HUES48 (cell line): Measurements from ENCODE around the gene DDX55.

Source experiments
- H3K27ac ChIP-seq: one replicate; pipeline ENCODE4 v1.7.0; 2013; ENCODE audit warnings: low read depth, low read length, inconsistent platforms
- H3K27me3 ChIP-seq: 2 replicates; pipeline ENCODE4 v1.6.1; 2013; ENCODE audit warnings: mild to moderate bottlenecking, low read length; ENCODE audit not compliant: control insufficient read depth, insufficient read depth
- H3K36me3 ChIP-seq: 2 replicates; pipeline ENCODE4 v1.6.1; 2013; ENCODE audit warnings: low read length; ENCODE audit not compliant: control insufficient read depth, insufficient read depth
- H3K4me1 ChIP-seq: 2 replicates; pipeline ENCODE4 v1.6.1; 2013; ENCODE audit warnings: mild to moderate bottlenecking, low read length; ENCODE audit not compliant: control insufficient read depth, insufficient read depth
- H3K4me3 ChIP-seq: 2 replicates; pipeline ENCODE4 v1.5.1; 2013; ENCODE audit warnings: mild to moderate bottlenecking, low read depth, low read length
- H3K9ac ChIP-seq: 2 replicates; pipeline ENCODE4 v1.6.1; 2013; ENCODE audit warnings: mild to moderate bottlenecking, low read depth, low read length, moderate library complexity
- H3K9me3 ChIP-seq: 2 replicates; pipeline ENCODE4 v1.6.1; 2013; ENCODE audit warnings: low read length; ENCODE audit not compliant: control insufficient read depth, insufficient read depth

Gene DDX55

DNA sequence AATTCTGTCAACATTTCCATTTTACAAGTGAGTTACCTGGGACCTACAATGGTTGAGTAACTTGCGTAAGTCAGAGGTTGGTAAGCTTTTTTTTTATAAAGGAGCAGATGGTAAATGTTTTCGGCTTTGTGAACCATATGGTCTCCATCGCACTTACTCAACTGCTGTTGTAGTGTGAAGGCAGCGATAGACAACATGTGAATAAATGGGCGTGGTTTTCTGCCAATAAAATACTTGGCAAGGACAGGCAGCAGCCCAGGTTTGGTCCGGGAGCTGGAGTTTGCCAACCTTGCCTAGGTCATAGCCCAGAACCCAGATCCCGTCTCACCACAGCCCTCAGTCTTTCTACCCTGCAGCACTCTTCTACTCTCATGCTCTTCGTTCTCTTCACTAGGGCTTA, 6.3 kb downstream of the DDX55 start:
- Histone ChIP-seq H3K4me3 (no peak overlapping the region), H3K4me1 (no peaks in the 10 kb centered on the region), H3K27me3 (no peaks in the 10 kb centered on the region), H3K9me3 (no peaks in the 10 kb centered on the region), H3K27ac (no peak overlapping the region), H3K36me3 (peaks cover 93% of the 10 kb centered on the region), H3K9ac (no peak overlapping the region)

DNA sequence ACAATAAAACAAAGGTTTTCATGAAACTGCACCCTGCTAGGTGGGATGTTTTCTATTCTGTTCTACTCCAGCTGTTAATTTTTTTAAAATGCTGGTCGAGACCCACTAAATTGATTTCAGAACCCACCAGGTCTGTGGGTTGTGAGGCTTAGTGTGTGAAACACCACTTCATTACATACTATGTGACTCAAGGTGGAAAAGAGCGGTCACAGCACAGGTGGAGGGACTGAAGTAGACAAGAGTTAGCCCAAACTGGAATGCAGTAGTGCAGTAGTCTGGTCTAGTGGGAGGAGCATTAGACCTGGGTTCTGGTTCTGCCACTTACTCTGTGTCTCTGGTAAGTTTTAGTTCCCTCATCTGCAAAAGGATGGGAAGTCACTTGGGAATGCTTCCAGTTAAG, 12.2 kb downstream of the DDX55 start:
- Histone ChIP-seq H3K4me3 (no peak overlapping the region), H3K27me3 (no peaks in the 10 kb centered on the region), H3K27ac (no peak overlapping the region), H3K9me3 (no peaks in the 10 kb centered on the region), H3K9ac (no peak overlapping the region), H3K36me3 (peaks cover 92% of the 10 kb centered on the region), H3K4me1 (no peaks in the 10 kb centered on the region)

DNA sequence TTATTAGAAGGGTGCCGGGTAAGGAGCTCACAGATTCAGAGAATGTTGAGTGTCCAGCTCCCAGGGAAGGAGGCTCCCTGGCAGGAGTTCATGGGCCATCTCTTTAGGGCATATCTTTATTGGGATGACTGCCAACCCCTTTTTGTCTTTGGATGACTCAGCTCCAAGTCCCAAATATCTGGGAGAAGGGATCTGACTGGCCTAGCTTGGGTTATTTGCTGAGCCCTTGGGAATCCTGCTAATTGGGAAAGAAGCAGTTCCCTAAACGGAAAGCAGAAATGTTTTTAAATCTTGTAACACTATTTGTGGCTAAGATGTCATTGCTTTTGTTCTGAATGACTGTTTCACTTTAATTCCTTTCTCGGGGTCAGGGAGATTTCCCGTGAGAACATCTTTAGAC, 12.6 kb downstream of the DDX55 start:
- H3K9me3 ChIP-seq: no peaks in the 10 kb centered on the region
- H3K4me1 ChIP-seq: no peaks in the 10 kb centered on the region
- H3K4me3 ChIP-seq: no peak overlapping the region
- peaks cover 92% of the 10 kb centered on the region for H3K36me3 ChIP-seq
- no peaks in the 10 kb centered on the region for H3K27me3 ChIP-seq
- H3K27ac ChIP-seq: no peak overlapping the region
- no peak overlapping the region for H3K9ac ChIP-seq

DNA sequence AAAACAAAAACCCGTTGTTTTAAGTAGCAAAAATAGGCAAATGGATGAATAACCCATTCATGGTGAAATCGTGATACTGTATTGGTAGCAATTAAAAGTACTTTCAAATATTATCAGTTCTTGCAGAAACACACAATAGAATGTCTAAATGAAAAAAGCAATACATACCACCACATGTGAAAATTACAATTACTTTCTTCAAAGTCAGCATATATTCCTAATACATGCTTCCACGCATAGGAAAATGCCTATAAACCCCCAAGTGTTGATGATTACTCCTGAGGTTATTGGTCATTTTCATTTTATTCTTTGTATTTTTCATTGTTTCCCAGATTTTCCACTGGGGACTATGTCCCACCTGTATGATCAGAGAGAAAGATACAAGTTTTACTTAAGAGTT, 15.2 kb downstream of the DDX55 start:
- Histone ChIP-seq H3K27ac (no peak overlapping the region), H3K36me3 (peaks cover 95% of the 10 kb centered on the region), H3K9ac (no peak overlapping the region), H3K9me3 (no peaks in the 10 kb centered on the region), H3K4me1 (no peaks in the 10 kb centered on the region), H3K27me3 (no peaks in the 10 kb centered on the region), H3K4me3 (no peak overlapping the region)

DNA sequence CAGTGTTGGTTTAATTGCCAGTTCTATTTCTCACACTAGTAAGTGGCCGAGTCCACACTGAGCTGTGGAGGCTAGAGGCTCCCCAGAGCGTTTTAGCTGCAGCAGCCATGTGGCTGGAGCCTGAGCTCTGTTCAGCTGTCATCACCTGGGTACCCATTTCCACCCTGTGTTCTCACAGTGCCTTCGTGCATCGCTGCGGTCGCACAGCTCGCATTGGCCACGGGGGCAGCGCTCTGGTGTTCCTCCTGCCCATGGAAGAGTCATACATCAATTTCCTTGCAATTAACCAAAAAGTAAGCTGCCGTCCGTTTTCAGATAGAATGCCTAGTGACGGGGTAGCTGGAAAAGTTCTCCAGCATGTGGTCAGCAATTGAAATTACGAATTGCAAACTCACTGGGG, 15.7 kb downstream of the DDX55 start:
- H3K4me1 ChIP-seq: no peaks in the 10 kb centered on the region
- no peaks in the 10 kb centered on the region for H3K27me3 ChIP-seq
- H3K9ac ChIP-seq: no peak overlapping the region
- H3K36me3 ChIP-seq: peaks cover 95% of the 10 kb centered on the region
- H3K9me3 ChIP-seq: no peaks in the 10 kb centered on the region
- no peak overlapping the region for H3K4me3 ChIP-seq
- H3K27ac ChIP-seq: no peak overlapping the region

DNA sequence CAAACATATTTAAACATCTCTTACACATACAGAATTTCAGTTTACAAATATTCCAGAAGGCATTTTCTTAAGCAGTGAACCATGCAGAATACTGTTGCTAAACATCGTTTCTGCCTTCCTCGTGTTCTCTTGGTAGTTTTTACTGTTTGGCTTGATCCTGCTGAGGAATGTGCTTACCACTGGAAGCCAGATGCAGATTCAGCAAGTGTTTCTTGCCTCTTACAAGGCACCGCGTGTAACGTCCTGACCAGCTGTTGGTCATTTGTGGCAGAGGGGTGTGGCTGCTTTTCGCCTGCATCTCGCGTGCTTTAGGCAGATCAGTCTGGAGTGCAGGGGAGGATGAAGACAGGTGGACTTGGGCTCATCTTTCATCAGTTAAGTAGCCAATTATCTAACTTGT, 19.2 kb downstream of the DDX55 start:
- no peak overlapping the region for H3K27ac ChIP-seq
- H3K9me3 ChIP-seq: no peaks in the 10 kb centered on the region
- no peaks in the 10 kb centered on the region for H3K4me1 ChIP-seq
- H3K36me3 ChIP-seq: peaks cover 89% of the 10 kb centered on the region
- H3K4me3 ChIP-seq: no peak overlapping the region
- H3K27me3 ChIP-seq: no peaks in the 10 kb centered on the region
- H3K9ac ChIP-seq: no peak overlapping the region

DNA sequence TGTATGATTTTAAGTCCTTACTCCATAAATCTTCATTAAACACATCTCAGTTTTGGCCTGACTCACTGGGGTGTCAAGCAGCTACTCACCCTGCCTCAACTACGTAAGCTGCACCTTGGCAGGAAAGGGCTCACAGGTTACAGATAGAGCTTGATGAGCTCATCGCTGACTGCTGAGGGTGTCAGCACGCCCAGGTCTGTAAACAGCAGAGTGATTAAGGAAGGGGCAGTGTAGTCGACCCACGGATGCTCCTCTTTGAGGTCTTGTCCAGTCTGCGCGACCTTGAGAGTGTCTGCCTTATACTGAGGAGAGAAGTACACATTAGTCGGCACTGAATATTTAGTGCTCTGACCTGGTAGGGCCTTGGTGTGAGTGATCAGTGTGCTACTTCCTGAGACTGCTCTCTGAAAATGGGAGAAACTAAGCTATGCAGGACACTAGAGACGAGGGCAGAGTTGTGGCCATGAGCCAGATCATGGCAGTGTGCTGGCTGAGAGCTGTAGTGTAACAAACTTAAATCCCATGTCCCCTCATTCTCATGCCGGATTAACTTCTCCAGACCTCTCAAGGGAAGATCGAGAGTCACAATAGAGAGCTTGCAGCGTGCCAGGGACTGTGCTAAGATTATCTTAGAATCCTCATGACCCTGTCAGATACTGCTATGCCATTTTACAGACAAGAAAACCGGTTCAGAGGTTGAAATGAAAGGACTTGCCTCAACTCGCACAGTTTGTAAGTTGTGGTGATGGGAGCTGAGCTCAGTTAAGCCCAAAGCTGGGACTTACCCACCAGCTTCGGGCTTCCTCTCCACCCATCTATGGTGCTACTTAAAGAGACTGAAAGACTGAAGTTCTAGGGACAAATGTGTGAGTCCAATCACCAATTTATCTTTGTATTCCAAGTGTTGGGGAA, 20.0 kb downstream of the DDX55 start:
- Histone ChIP-seq H3K4me3 (no peak overlapping the region), H3K9ac (no peak overlapping the region)

DNA sequence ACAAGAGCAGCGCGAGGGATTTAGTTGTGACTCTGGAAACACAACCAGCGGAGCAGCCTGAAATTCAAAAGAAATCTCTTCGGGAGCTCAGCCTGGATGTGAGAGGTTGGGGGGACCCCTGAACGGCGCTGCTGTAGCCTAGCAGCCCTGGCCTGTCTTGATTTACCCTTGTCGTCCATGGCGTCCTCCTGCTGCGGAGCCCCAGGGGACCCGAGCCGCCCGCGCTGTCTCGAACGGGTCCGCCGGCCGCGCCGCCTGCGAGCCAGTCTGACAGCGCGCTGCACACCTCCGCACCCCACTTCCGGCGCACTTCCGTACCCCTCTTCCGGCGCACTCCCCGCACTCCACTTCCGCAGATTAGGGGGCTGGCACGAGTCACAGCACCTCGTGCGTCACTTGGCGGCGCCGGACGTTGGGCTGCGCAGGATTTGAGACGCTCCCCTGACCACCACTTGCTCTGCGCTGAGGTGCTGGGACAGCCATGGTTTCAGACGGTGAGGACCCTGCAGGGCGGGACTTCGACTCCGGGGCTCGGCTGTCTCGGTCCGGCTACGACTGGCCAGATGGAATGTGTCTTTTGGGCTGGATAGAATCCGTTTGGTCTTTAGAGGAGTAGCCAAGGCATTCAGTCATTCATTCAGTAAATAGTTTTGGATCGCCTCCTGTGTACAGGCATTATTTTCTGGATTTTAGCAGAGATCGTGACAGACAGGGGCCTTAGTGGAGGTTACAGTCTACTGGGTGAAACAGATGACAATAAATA, 31.7 kb downstream of the DDX55 start, which contains the start of the genes EIF2B1 and GTF2H3:
Gene EIF2B1 (minus strand): TSS at position 308 of the 763 bp plus-strand sequence. CDS start 129 bp downstream, at position 179.
Gene GTF2H3 (plus strand): TSS at position 451 of the 763 bp plus-strand sequence. CDS start 31 bp downstream, at position 482.
- Histone ChIP-seq H3K4me3 (peak within 1 kb of the TSS; percentile 91), H3K9me3 (no peaks in the 10 kb centered on the region), H3K27ac (peak within 1 kb of the TSS; percentile 69), H3K36me3 (peaks cover 26% of the 10 kb centered on the region), H3K9ac (peak within 1 kb of the TSS; percentile 95), H3K4me1 (peaks cover 6% of the 10 kb centered on the region), H3K27me3 (no peaks in the 10 kb centered on the region)

More for the DNA sequence above, 20.0 kb downstream of the DDX55 start:
- Histone ChIP-seq H3K27ac (no peak overlapping the region), H3K27me3 (no peaks in the 10 kb centered on the region), H3K9me3 (no peaks in the 10 kb centered on the region), H3K4me1 (no peaks in the 10 kb centered on the region), H3K36me3 (peaks cover 89% of the 10 kb centered on the region)

DNA sequence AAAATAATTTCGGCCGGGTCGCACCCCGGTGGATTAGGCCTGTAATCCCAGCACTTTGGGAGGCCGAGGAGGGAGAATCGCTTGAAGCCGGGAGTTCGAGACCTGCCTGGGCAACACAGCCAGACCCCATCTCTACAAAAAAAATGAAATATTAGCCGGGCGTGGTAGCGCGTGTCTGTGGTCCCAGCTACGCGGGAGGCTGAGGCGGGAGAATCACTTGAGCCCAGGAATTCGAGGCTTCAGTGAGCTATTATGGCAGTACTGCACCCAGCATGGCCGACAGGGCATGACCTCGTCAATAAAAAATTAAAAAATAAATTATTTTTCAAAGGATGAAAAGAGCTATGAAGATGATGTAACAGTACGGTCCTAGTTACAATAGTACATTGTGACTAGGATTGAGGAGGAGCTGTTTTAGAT, 32.3 kb downstream of the DDX55 start:
- no peaks in the 10 kb centered on the region for H3K9me3 ChIP-seq
- peaks cover 20% of the 10 kb centered on the region for H3K36me3 ChIP-seq
- H3K9ac ChIP-seq: peak overlapping the region; percentile 95
- H3K27ac ChIP-seq: peak overlapping the region; percentile 69
- H3K4me3 ChIP-seq: peak overlapping the region; percentile 91
- peaks cover 6% of the 10 kb centered on the region for H3K4me1 ChIP-seq
- no peaks in the 10 kb centered on the region for H3K27me3 ChIP-seq

DNA sequence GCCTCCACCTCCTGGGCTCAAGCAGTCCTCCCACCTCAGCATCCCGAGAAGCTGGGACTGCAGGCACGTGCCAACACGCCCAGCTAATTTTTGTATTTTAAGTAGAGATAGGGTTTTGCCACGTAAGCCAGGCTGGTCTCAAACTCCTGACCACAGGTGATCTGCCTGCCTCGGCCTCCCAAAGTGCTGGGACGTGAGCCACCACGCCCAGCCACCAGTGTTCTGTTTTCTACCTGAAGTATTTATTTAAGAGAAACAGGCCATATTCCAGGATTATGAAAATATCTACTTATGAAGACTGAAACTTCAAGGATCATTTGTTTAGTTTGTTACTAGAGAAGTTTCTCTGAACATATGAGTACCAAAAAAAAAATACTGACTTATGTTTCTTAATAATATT, 42.0 kb downstream of the DDX55 start:
- H3K4me3 ChIP-seq: no peak overlapping the region
- H3K9ac ChIP-seq: no peak overlapping the region
- peaks cover 58% of the 10 kb centered on the region for H3K36me3 ChIP-seq
- no peaks in the 10 kb centered on the region for H3K27me3 ChIP-seq
- no peaks in the 10 kb centered on the region for H3K9me3 ChIP-seq
- no peaks in the 10 kb centered on the region for H3K4me1 ChIP-seq
- no peak overlapping the region for H3K27ac ChIP-seq

DNA sequence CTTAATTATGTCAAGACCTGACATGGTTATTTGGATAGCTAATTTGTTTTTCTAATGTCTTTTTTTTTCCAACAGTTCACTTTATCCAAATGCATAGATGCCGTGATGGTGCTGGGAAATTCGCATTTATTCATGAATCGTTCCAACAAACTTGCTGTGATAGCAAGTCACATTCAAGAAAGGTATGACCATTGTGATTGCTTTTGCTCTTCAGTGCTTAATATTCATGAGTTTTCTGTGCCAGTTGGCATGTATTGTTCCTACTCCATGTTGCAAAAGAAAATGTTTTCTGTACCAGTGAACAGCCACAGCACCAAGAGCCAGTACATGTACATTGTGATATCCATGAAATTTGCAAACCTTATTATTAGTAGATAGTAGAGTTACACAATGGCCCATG, 43.5 kb downstream of the DDX55 start:
- no peaks in the 10 kb centered on the region for H3K9me3 ChIP-seq
- H3K27me3 ChIP-seq: no peaks in the 10 kb centered on the region
- no peak overlapping the region for H3K4me3 ChIP-seq
- no peak overlapping the region for H3K27ac ChIP-seq
- no peak overlapping the region for H3K9ac ChIP-seq
- H3K36me3 ChIP-seq: peaks cover 66% of the 10 kb centered on the region
- no peaks in the 10 kb centered on the region for H3K4me1 ChIP-seq
